HuH-7.5 (cell line): Measurements from ENCODE around the gene ABCA1.
"Not testable (repeated sequence)": the region's sequence is repeated elsewhere in the genome, so short reads cannot be mapped to it uniquely, and the experiment has no call there.

Experiments used
- DNase-seq: peaks from one replicate; pipeline ENCODE4 v3.0.0; 2011; ENCODE audit warnings: low spot score

Gene ABCA1

DNA sequence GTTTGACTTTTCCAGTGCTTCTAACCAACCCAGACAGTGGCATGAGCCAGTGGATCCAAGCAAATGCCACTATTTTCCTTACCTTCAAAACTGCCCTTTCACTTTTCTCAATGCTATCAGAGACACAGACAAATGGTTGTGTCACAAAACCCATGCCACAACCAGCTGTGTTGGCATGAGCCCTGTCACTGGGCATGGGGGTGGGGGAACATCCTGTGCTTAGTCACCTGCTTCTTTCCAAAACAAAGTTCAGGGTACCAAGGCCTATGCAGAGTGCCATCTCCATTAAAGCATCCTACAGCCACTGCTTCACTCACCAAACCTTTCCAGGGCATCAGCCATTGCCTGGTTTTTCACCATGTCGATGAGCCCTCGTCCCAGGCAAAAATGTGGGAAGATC is 133.9 kb downstream of the ABCA1 start:
- DNase-seq: no peak

DNA sequence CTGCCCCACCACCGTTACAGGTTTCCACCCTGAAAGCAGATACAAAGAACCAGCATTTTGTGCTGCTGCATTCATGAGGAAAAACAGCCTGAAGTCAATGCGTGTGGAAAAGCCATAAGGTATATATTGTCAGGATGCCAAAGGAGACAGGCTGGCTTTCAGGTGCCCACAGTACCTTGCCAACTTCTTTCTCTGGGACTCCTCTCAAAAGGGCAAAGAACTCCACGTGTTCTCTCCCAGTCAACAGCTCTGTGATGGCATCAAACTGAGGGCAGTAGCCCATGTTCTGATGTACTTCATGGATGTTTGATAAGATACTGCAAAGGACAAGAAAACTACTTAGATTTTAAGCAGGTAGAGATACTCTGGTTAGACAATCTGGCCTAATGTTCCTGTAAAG is 139.7 kb downstream of the ABCA1 start:
- no peak for DNase-seq

DNA sequence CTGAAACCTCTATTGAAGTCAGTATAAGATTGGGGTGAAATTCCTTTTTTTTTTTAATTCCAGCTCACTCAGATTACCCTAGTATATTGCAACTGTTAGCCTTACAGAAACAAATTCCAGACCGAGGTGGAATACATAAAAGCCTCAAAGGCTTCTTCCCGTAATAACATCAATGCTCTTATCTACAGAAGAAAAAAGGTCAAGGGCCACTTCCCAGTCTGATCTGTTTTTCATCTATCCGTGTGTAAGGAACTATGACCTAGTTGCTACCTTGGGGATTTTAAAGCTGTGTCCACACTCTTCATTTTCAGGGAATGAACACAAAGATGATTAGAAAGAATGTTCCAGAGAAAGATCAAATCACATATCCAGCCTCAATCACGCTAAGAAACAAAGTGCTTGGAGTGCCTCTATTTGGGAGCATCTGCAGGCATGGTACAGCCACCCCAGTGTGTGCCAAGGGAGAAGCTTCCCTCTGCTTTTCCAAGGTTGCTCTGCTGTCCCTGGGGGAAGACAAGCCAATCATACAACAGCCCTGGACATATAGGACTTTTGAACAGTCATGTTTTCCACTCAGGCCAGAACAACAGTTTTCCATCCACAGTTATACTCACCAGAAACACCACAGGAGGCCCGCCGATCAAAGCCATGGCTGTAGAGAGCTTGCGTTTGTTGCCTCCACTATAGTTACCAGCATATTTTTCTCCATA is 140.5 kb downstream of the ABCA1 start:
- no peak for DNase-seq

DNA sequence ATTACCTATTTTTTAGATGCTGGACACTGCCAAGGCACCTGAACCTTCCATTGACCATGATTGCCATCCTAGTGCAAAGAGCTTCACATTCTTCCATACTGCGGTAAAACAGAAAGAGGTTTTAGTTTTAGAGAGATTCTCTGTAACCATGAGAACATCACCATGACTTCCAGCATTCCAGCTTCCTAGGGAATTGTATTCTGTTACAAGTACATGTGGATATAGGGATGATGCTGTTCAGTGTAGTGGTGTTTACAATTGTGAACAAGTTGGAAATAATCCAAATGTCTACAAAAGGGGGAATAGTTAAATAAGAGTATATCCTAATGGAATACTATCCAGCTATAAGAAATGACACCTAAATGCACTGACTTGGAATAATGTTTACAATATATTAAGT is 141.7 kb downstream of the ABCA1 start:
- DNase-seq: no peak

DNA sequence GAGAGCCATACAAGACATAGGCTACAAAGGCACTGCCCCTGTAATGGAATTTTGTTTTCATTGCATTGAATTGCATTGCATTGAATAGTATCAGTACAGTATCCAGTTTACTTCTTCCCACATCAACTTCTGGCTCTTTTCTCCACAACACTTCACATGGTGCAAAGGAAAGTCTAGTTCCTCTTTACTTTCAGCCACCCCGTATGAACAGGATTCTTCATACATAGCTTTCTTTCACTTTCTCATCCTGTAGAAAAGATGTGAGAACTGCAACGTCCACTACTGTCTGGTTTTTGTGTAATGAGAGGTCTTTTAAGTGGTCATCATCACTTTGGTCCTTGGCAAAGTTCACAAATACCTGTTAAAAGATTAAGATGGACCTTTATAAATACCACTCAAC is 143.9 kb downstream of the ABCA1 start:
- DNase-seq: no peak

DNA sequence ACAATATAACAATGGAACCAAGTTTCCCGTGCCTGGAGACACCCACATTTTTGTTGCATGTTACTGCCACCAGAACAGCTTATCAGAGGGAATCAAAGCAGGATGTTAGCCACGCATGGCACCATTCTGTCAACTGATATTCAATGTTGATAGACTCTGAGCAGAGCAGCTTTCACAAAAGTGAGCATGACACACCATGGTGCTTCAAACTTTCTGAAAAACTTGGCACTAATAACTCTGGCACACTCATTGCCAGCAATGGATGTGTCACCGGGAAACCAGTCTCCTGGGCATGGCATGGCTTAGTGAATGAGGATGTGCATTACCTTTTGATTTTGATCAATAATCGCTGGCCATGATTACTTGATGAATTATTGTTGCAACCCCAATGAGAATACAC is 144.4 kb downstream of the ABCA1 start:
- no peak for DNase-seq

DNA sequence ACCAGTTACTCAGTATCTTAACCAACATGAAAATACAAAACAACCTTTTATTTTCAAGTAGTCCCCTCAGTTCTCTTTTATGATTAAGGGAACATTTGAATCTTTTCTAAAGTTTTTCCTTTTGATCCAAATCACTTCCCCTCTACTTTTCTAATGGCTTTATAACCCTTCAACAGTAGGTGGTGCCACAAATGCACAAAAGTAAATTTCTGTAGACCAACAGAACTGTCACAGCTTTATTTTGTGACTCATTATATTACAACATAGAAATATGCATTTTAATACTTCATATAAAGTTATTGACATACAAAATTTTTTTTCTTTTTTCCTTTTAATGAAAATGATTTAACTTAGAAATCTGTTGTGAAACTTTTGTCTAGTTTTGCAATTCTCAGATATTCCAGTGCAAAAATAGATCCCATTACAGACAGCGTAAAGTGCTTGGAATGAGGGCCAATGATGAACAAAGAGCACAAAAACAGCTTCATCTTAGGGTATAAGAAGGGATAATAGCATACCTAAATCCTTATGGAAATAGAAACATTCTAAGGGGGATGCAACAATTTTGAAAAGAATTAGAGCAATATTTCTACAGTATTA is 147.1 kb downstream of the ABCA1 start:
- no peak for DNase-seq

DNA sequence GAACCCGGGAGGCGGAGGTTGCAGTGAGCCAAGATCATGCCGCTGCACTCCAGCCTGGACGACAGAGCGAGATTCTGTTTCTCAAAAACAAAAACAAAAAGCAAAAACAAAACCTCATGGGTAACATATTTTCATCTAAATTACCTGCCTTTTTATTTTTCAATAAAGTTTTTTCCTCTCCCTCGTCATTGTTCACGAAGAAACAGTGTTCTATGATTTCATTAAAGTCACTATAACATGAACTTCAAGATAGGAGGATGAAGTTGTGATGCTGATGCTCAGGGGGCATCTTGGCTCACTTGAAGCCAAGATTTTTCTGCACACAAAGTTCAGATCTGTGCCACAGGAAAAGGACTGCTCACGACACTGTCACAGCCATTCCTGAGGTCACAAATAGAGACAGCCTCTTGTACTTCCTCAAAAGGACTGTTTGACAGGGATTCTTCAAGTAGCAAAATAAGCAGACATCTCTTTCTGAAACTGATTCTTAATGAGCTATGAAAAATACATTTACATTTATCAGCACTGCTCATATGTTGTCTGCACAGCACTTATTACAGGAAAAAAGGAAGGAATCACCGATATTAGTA is 147.9 kb downstream of the ABCA1 start:
- DNase-seq: no peak

DNA sequence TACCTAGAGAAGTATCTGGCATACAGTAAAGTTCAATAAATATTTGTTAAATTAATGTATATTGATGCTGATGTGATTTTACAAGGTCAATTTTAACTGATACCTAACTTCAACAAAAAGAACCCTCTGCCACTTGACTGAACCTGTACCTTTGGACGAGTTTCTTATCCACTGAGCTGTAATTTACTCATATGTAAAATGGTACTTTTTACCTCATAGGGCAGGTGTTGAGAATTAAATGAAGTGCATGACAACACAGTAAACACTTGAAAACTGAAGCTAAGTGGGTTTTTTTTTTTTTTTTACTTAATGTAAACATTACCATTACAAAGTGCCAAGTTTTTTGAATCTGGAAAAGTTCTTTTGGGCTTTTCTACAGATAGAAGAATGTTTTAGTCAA is 148.6 kb downstream of the ABCA1 start:
- DNase-seq: no peak

DNA sequence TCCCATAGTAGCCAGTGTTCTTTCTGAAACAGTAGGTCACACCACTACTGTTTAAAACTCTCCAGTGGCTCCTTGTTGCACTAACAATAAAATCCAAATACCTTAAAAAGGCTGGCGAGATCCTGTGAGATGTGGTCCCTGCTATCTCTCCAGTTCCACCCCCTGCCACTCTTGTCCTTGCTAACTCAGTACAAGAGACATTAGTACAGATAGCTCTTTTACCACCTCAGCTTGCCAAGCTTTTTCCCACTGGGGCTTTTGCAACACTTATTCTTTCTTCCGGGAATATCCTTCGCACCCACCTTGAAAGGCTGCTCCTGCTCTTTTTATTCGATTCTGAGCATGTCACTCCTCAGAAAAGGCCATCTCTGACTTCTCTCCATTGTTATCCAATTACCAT is 149.2 kb downstream of the ABCA1 start:
- DNase-seq: no peak

DNA sequence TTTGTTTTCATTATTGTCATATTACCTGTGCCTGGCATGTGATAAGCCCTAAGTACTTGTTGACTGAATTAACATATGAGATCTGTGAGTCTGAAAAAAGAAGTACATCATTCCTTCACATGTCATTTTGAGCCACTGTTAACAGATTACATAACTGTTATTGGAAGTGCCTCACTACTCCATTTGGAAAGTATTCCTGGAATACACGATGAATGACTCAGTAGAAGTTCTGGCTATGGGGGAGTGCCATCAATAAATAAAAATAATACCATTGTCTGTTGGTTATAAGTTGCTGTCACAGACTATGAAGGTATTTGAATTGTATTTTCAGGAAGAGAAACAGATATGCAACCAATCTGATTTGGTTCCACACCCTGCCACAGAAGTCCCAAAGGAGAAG is 151.2 kb downstream of the ABCA1 start:
- DNase-seq: no peak

DNA sequence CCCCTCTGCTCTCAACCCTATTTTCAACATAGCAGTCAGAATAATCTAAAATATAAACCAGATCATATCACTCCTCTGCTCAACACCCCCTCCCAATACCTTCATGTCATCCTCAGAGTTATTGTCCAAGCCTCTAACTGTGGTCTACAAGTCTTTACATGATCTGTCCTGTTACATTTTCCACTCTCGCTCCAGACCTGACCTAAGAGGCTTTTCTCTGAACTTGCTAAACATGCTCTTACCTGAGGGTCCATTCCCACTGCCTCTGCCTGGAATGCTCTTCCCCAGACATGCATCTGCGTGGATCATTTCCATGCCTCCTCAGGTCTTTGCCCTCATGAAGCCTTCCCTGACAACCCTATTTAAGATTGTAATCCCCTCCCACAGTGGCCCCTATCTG is 152.0 kb downstream of the ABCA1 start:
- DNase-seq: no peak

DNA sequence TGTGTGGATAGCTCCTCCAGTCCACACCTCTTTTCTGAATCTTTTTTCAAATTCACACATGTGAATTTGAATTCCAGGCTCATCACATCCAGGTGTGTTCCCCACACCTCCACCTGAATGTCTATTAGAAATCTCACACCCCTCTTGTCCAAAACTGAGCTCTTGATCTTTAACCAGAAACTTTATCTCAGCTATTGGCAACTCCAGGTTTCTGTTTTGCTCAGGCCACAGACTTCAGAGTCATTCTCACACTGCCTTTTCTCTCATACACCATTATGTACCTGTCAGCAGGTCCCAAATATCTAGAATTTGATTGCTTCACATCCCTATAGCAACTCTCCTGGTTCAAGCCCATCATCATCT is 152.4 kb downstream of the ABCA1 start:
- no peak for DNase-seq

DNA sequence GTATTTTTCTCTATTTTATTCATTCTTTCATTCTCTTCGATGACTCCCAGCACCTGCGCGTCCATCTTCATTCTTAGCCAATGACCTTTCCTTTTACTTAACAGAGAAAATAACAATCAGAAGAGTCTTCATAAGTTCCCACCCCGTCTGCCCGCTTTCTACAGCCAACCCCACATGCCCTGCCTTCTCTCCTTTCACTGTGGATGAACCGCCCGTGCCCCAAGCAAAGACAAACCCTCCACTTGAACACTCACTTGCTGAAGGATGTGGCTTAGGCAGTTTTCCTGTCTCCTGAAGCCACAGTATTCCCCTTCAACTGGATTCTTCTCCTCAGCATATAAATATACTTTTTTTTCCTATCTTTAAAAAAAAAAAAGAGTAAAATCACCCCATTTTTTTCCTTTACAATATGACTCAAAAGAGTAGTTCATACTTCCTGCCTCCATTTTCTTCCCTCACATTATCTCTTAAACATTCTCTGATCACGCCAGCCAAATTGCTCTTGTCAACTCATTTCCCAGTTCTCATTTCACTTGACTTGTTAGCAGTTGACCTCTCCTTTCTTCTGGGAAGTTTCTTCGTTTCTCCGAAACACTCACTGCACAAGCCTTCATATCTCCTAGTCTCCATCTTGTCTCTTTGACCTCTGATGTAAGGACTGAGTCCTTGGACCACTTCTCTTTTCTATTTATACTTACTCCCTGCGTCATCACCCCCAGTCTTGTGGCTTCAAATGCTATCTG is 153.0 kb downstream of the ABCA1 start:
- no peak for DNase-seq

DNA sequence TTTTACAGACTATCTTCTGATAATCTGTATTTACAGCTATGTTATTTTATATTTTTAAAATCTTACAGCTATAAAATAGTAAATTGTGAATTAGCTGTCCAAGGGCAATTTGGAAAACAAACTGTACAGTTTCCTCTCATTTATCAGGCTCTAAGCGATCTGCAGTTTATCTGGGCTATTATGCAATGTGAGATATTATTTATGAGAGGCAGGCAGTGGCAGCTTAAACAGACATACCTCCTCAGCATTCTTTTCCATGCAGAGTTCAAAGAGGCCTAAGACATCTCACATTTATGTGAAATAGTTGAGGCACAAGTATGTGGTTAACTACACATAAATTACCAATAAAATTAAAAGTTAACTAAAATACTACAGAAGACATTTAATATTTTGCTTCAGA is 153.8 kb downstream of the ABCA1 start:
- no peak for DNase-seq

DNA sequence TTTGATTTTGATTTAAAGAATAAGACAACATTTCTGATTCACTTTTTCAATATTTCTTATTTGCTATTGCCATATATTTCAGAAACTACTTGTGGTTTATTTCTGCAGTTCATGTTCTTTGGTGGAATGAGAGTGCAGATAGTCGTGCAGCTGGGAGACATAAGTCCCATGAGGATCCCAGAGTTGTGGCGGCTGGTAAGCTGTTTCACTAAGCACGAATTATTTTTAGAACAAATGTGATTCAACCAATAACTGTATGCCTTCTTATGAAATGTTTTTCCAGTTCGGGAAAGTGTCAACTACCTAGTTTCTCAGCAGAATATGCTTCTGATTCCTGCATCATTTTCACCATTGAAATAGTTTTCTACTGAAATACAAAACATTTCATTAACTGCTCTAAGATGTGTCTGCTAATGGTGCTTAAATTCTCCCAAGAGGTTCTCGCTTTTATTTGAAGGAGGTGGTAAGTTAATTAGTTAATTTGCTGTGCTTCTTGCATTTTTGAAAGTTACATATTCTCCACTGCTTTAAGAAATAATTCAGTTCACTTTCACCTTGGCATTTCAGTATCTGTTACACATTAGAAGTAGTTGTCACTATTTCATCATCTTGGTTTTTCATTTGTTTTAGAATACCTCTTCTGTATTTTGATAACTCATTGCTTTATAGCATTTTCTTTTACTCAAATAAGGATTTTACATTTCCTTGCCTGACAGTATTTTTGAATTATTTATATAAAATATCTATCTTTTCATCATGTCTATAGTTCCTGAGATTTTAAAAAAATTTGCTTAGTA is 155.0 kb downstream of the ABCA1 start:
- DNase-seq: no peak

DNA sequence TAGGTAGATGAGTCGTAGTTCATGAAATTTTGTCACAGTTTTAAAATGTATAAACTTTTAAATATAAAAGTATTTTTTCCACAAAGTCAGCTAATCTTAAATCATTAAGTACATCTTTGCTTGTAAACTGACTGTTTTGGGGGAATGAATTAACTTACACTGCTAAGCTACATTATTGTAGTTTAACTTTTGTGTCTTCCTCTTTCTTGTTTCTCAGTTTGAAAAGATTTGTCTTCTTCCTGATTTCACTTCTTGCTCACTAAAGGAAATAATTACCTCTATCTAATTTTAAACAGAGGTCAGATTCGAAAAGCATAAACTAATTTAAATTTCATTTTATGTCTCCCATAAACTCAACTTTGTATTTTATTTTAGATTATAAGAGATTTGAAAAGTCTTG is 158.3 kb downstream of the ABCA1 start:
- DNase-seq: no peak

DNA sequence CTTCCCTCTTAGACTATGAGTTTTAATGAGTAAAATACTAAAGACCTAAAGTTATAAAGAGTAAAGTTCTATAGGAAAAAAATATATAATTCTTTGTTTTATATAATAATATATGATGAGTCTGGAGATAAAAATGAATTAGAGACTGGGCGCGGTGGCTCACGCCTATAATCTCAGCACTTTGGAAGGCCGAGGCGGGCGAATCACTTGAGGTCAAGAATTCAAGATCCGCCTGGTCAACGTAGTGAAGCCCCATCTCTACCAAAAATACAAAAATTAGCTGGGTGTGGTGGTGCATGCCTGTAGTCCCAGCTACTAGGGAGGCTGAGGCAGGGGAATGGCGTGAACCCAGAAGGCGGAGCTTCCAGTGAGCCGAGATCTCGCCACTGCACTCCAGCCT is 158.9 kb downstream of the ABCA1 start:
- DNase-seq: not testable (repeated sequence)

DNA sequence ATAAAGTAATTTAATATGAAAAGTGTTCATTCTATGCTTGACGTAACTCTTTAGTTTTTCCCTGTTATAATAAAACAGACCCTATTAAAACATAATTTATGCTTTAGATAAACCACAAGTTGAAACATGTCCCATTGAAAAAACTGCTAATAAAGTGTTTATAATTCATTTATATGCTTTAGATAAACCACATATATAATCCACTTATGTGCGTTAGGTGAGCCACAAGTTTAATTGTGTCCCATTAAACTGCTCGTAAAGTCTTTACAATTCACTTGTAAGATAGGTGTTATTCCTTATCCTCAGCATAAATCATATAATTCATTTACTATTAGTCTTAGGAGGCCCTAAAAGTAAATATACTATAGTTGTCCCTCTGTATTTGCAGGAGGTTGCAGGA is 160.4 kb downstream of the ABCA1 start:
- DNase-seq: no peak

DNA sequence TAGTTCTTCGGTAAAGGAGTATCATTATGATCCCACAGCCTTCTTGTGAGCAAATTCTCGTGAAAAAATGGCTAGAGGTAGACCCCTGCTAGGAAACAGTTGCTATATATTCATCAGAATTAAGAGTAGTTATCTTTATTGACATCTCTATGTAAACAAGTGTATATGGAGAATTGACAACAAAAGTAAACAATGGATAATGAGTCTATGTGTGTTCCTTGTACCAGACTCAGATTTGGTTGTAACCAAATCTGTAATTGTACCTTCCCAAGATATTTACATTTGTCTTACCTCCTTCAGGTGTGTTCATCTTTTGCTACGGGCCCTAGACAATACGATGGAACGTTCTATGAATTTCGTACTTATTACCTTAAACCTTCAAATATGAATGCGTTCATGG is 161.9 kb downstream of the ABCA1 start:
- no peak for DNase-seq

DNA sequence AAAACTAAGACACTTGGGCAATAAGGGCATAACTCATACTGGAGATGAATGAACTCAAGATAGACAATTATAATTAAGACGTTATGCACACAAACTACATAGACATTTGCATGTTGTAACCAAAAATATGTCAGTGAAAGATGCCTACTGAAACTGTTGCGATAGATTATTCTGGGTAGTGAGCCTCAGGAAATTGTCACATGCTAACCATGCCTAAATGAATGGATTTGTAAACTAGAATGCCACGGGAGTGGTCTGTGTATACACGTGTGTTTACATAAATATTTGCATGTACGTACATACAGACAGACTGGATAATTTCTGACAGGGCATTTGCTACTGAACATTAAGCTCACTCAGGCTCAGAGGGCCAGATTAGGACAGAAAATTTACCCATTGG is 162.8 kb downstream of the ABCA1 start:
- no peak for DNase-seq

DNA sequence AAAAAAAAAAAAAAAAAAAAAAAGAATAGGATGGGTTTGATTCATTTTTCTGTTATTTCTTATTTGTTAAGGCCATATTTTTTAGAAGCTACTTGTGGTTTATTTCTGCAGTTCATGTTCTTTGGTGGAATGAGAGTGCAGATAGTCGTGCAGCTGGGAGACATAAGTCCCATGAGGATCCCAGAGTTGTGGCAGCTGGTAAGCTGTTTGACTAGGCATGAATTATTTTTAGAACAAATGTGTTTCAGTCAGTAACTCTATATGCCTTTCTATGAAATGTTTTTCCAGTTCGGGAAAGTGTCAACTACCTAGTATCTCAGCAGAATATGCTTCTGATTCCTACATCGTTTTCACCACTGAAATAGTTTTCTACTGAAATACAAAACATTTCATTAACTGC is 169.0 kb downstream of the ABCA1 start:
- DNase-seq: no peak
